MCF 10A (cell line): ENCODE data around the gene DLL4. TPM values are rescaled to one million over a fixed set of nuclear protein-coding genes. Genes with fewer than 3 reads are reported as not detected.
"Not testable (repeated sequence)": the region's sequence is repeated elsewhere in the genome, so short reads cannot be mapped to it uniquely, and the experiment has no call there.

ENCODE experiments used
- BruUV-seq: library from RNA; stranded (reverse); fragments of 400-500 nt; replicated peaks from 2 replicates; lab custom pipeline; 2021; lab: Mats Ljungman, UMichigan
- CTCF ChIA-PET: fragments of 300-600 bp; sonication (Branson Sonifier 250); formaldehyde crosslinking; extraction: SDS; loops from one replicate; lab custom pipeline; 2021; ENCODE audit warnings: antibody characterized with exemption, inconsistent platforms; lab: Yijun Ruan, JAX
- POLR2A ChIA-PET: fragments of 300-600, 350-650 bp; sonication (Branson Sonifier 250); formaldehyde crosslinking; extraction: SDS; loops from one replicate; lab custom pipeline; 2020; ENCODE audit warnings: antibody characterized with exemption, inconsistent platforms; lab: Yijun Ruan, JAX
- DNase-seq: peaks from one replicate; pipeline ENCODE4 v3.0.0-alpha.2; 2018; ENCODE audit not compliant: unreplicated experiment
- H3K27ac Mint-ChIP-seq: one replicate; pipeline ENCODE4 v1.8.0; 2022; ENCODE audit warnings: mild to moderate bottlenecking, low read depth, mixed read lengths; ENCODE audit not compliant: unreplicated experiment
- H3K27me3 Mint-ChIP-seq: one replicate; pipeline ENCODE4 v1.8.0; 2022; ENCODE audit warnings: mixed read lengths; ENCODE audit not compliant: insufficient read depth, unreplicated experiment
- H3K36me3 Mint-ChIP-seq: one replicate; pipeline ENCODE4 v1.8.0; 2022; ENCODE audit warnings: mild to moderate bottlenecking, moderate library complexity, mixed read lengths; ENCODE audit not compliant: insufficient read depth, unreplicated experiment
- H3K4me1 Mint-ChIP-seq: one replicate; pipeline ENCODE4 v1.8.0; 2022; ENCODE audit warnings: mixed read lengths; ENCODE audit not compliant: insufficient read depth, unreplicated experiment
- H3K4me3 Mint-ChIP-seq: one replicate; pipeline ENCODE4 v1.8.0; 2022; ENCODE audit warnings: mild to moderate bottlenecking, moderate library complexity, mixed read lengths; ENCODE audit not compliant: unreplicated experiment
- H3K9me3 Mint-ChIP-seq: one replicate; pipeline ENCODE4 v1.8.0; 2022; ENCODE audit warnings: mixed read lengths; ENCODE audit not compliant: unreplicated experiment
- CTCF ChIP-seq: fragments of 200-600 bp; IDR thresholded peaks from one replicate; pipeline ENCODE4 v1.8.0; 2022; ENCODE audit warnings: antibody characterized with exemption, mild to moderate bottlenecking; ENCODE audit not compliant: unreplicated experiment
- intact Hi-C: fragments of 100-400 bp; cut with micrococcal nuclease; formaldehyde crosslinking; loops from 2 replicates; pipeline ENCODE4 v1.14.1; 2022
- total RNA-seq: library from RNA; stranded (reverse); gene quantifications from 2 replicates; pipeline ENCODE4 v1.2.3, GENCODE V29; 2022

The DLL4 gene
- total RNA-seq, 1 experiment from 2014 or later: not detected

- intact Hi-C loops: no loop called here
- H3K27ac Mint-ChIP-seq: no peak overlapping the region
- no peak for DNase-seq
- ChIA-PET POLR2A (no interaction called here), CTCF (no interaction called here)
- H3K27me3 Mint-ChIP-seq: no peaks in the 10 kb centered on the region
- no peak for TF ChIP-seq CTCF
- no peak overlapping the region for H3K4me3 Mint-ChIP-seq
- H3K4me1 Mint-ChIP-seq: peaks cover 31% of the 10 kb centered on the region
- peaks cover 1% of the 10 kb centered on the region for H3K36me3 Mint-ChIP-seq
- no peaks in the 10 kb centered on the region for H3K9me3 Mint-ChIP-seq
- no TSS peak for BruUV-seq
Measured at GRCh38 chr15:40960151-40960885, 31.2 kb downstream of the DLL4 start.

GRCh38 chr15:40960925-40961324 is 31.8 kb downstream of the DLL4 start:
- DNase-seq: no peak
- no peak for TF ChIP-seq CTCF
- no peaks in the 10 kb centered on the region for H3K36me3 Mint-ChIP-seq
- CTCF ChIA-PET: interaction anchor here (0.7 kb wide), 1 partner anchor 19 kb away, joined by 3 read pairs; no protein-coding TSS in a partner anchor
- no peaks in the 10 kb centered on the region for H3K9me3 Mint-ChIP-seq
- H3K4me1 Mint-ChIP-seq: peaks cover 27% of the 10 kb centered on the region
- H3K27me3 Mint-ChIP-seq: no peaks in the 10 kb centered on the region
- POLR2A ChIA-PET: no interaction called here
- intact Hi-C loops: no loop called here
- BruUV-seq: no TSS peak
- no peak overlapping the region for H3K4me3 Mint-ChIP-seq
- no peak overlapping the region for H3K27ac Mint-ChIP-seq

GRCh38 chr15:40961740-40962139 is 32.6 kb downstream of the DLL4 start:
- H3K4me1 Mint-ChIP-seq: peaks cover 21% of the 10 kb centered on the region
- intact Hi-C loops, H3K27me3 Mint-ChIP-seq, H3K9me3 Mint-ChIP-seq, DNase-seq, BruUV-seq, H3K27ac Mint-ChIP-seq, H3K4me3 Mint-ChIP-seq, H3K36me3 Mint-ChIP-seq: not testable (repeated sequence)
- ChIA-PET POLR2A (interaction anchor here (0.6 kb wide), 1 partner anchor 11 kb away, joined by 3 read pairs; no protein-coding TSS in a partner anchor), CTCF (interaction anchor here (0.7 kb wide), 1 partner anchor 19 kb away, joined by 3 read pairs; no protein-coding TSS in a partner anchor)

GRCh38 chr15:40962317-40962716 is 33.2 kb downstream of the DLL4 start:
- H3K36me3 Mint-ChIP-seq, H3K27me3 Mint-ChIP-seq, CTCF ChIA-PET, BruUV-seq, H3K27ac Mint-ChIP-seq, DNase-seq, H3K9me3 Mint-ChIP-seq, intact Hi-C loops, H3K4me3 Mint-ChIP-seq: not testable (repeated sequence)
- peaks cover 21% of the 10 kb centered on the region for H3K4me1 Mint-ChIP-seq
- POLR2A ChIA-PET: interaction anchor here (0.6 kb wide), 1 partner anchor 12 kb away, joined by 3 read pairs; no protein-coding TSS in a partner anchor

GRCh38 chr15:40963201-40963600 is 34.1 kb downstream of the DLL4 start:
- Mint-ChIP-seq H3K4me3 (no peak overlapping the region), H3K4me1 (peaks cover 18% of the 10 kb centered on the region), H3K9me3 (no peaks in the 10 kb centered on the region), H3K36me3 (no peaks in the 10 kb centered on the region), H3K27me3 (no peaks in the 10 kb centered on the region), H3K27ac (no peak overlapping the region)
- DNase-seq: no peak
- no TSS peak for BruUV-seq
- ChIA-PET CTCF (interaction anchor here (0.6 kb wide), 4 partner anchors 21 to 347 kb away, joined by 3 to 5 read pairs (median 4); no protein-coding TSS in a partner anchor), POLR2A (interaction anchor here (0.7 kb wide), 1 partner anchor 36 kb away, joined by 4 read pairs; no protein-coding TSS in a partner anchor)
- intact Hi-C loops: no loop called here
- TF ChIP-seq CTCF: no peak
